ENCODE data around the gene SLC25A39. TPM values are rescaled to one million over a fixed set of nuclear protein-coding genes. Genes with fewer than 3 reads are reported as not detected.

The SLC25A39 gene
- total RNA-seq, 4 donors from 2014 or later = 136 to 154 (median 141) TPM

DNA sequence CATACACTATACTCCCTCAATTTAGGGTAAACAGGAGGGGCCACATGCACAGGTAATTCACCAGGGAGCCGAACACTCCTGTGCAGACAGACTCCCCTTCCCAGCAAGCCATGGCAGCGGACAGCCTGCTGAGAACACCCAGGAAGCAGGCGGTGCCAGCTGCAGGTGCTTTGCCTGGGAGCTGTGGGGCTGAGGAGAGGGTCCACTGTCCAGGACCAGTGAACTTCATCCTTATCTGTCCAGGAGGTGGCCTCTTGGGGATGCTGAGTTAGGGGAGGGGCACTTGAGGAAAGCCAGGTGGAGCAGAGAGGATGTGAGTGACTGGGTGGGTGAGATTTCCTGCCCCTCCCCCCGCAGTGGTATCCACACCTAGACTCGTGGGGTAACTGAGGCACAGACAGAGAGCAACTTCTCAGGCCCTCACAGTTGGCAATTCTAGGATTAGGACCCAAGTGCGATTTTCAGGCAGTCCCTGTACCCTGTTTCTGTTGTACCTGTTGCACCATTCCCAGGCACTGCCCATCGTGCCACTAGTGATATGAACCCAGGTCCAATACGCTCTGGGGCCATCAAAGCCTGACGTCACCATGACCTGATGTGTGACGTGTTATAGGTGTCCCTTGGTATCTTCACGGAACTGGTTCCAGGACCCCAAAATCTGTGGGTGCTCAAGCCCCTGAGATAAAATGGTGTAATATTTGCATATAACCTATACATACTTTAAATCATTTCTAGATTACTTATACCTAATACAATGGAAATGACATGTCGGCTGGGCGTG, 21.6 kb upstream of the SLC25A39 start:
- WGBS, 2 donors (ENCODE audit: low coverage in 1 of 2) = 70 to 100% methylated on average over 1 to 13 of the region's 13 CpGs
- Histone ChIP-seq H3K4me1 (peaks cover 7 to 24% (median 18%) of the 10 kb centered on the region in 4 donors), H3K36me3 (no peaks in the 10 kb centered on the region), H3K9me3 (no peaks in the 10 kb centered on the region), H3K27me3 (no peaks in the 10 kb centered on the region), H3K4me3 (peak overlapping the region; percentile 57 to 98 (median 86)), H3K27ac (peak overlapping the region; percentile 89 to 97 (median 94))
- intact Hi-C loops (cut with DNase I; ENCODE audit: low total_unique reads) = no loop called here
- no peak for DNase-seq
- TF ChIP-seq CTCF (IDR thresholded peaks at IDR 0.05) (no peak), POLR2AphosphoS5 (IDR thresholded peaks at IDR 0.05) (no peak), EP300 (IDR thresholded peaks at IDR 0.05; ENCODE audit: low read depth) (no peak), POLR2A (IDR thresholded peaks at IDR 0.05) (no peak)
- in situ Hi-C loops (cut with MboI; ENCODE audit: low pct_ligation_motif_present in 1 of 4, low pct_unique_long_range_greater_than_20kb in 1 of 4, low sequenced_read_pairs in 3 of 4) = no loop called here

- Histone ChIP-seq H3K36me3 (no peaks in the 10 kb centered on the region), H3K27ac (peak overlapping the region; percentile 89 to 97 (median 94)), H3K4me3 (peak overlapping the region; percentile 57 to 98 (median 86)), H3K9me3 (no peaks in the 10 kb centered on the region), H3K27me3 (no peaks in the 10 kb centered on the region), H3K4me1 (peaks cover 7 to 24% (median 18%) of the 10 kb centered on the region in 4 donors)
- TF ChIP-seq POLR2A (IDR thresholded peaks at IDR 0.05) = peak; percentile 70
- TF ChIP-seq POLR2AphosphoS5 (IDR thresholded peaks at IDR 0.05) = peak in 1 of 3 donors; percentile 13
- TF ChIP-seq CTCF (IDR thresholded peaks at IDR 0.05) = peak; percentile 24 to 37 (median 29)
- no peak for TF ChIP-seq EP300 (IDR thresholded peaks at IDR 0.05; ENCODE audit: low read depth)
- DNase-seq = peak; percentile 66
- in situ Hi-C loops (cut with MboI; ENCODE audit: low pct_ligation_motif_present in 1 of 4, low pct_unique_long_range_greater_than_20kb in 1 of 4, low sequenced_read_pairs in 3 of 4) = no loop called here
- WGBS, 2 donors (ENCODE audit: low coverage in 1 of 2) = 3% methylated on average over 18 of the region's 21 CpGs; no CpG with 5 or more reads in 1 of the 2 donors
- intact Hi-C loops (cut with DNase I; ENCODE audit: low total_unique reads) = no loop called here
Observed at GRCh38 chr17:44345454-44346026, 20.9 kb upstream of the SLC25A39 start.

GRCh38 chr17:44344939-44345453, 20.4 kb upstream of the SLC25A39 start, which contains the start of gene GRN:
TSS of gene GRN (plus strand) at chr17:44345302. CDS start at chr17:44349165, 3,863 bp downstream.
- WGBS, 2 donors (ENCODE audit: low coverage in 1 of 2) = 0% methylated on average over 1 to 26 of the region's 26 CpGs
- peaks cover 7 to 24% (median 18%) of the 10 kb centered on the region in 4 donors for H3K4me1 ChIP-seq
- peak; percentile 95 for DNase-seq
- H3K36me3 ChIP-seq = no peaks in the 10 kb centered on the region
- intact Hi-C loops (cut with DNase I; ENCODE audit: low total_unique reads) = no loop called here
- no peaks in the 10 kb centered on the region for H3K27me3 ChIP-seq
- in situ Hi-C loops (cut with MboI; ENCODE audit: low pct_ligation_motif_present in 1 of 4, low pct_unique_long_range_greater_than_20kb in 1 of 4, low sequenced_read_pairs in 3 of 4) = no loop called here
- peak within 1 kb of the TSS; percentile 89 to 97 (median 94) for H3K27ac ChIP-seq
- no peak for TF ChIP-seq EP300 (IDR thresholded peaks at IDR 0.05; ENCODE audit: low read depth)
- peak; percentile 88 to 92 (median 89) for TF ChIP-seq POLR2AphosphoS5 (IDR thresholded peaks at IDR 0.05)
- peak; percentile 91 for TF ChIP-seq POLR2A (IDR thresholded peaks at IDR 0.05)
- TF ChIP-seq CTCF (IDR thresholded peaks at IDR 0.05) = no peak
- peak within 1 kb of the TSS; percentile 57 to 98 (median 86) for H3K4me3 ChIP-seq
- H3K9me3 ChIP-seq = no peaks in the 10 kb centered on the region

All from transverse colon (tissue), 4 donors.